Measurements from ENCODE around the gene STIMATE.

DNA sequence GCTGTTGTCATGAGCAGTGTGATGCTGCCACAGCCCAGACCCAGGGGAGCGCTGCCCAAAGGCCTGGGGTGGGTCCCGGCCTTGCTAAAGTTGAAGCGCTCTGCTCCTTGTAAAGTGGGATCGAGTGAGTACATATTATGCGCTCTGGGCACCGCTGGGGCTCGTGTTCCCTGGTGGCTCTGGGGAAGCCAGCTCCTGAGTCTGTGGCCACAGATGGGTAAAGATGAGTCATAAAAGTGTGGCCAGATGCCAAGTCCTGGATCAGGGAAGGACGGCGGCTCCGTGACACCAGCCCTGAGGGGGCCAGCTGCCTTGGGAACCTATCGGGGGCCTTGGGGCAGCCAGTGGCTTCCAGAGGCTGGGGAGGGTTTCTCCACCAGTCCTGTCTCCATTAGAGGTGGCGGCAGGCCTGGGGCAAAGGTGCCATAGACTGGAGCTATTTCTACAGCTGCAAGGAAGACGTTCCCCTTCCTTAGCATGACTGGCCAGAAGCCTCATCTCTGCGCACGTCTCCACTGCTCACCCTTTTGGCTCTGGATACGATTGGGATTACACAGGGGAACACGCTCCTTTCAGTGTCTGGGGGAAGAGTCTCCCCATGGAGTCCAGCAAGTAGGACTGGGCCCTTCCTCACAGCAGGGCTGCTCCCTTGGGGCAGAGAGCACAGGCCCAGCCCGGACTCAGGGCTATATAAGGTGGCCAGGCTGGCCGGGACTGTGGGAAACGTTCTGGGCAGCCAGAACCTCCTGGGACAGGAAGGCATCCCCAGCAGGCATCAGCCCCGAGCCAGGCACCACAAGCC lies 65.6 kb downstream of the STIMATE start:
- TF ChIP-seq, protein P1, sequence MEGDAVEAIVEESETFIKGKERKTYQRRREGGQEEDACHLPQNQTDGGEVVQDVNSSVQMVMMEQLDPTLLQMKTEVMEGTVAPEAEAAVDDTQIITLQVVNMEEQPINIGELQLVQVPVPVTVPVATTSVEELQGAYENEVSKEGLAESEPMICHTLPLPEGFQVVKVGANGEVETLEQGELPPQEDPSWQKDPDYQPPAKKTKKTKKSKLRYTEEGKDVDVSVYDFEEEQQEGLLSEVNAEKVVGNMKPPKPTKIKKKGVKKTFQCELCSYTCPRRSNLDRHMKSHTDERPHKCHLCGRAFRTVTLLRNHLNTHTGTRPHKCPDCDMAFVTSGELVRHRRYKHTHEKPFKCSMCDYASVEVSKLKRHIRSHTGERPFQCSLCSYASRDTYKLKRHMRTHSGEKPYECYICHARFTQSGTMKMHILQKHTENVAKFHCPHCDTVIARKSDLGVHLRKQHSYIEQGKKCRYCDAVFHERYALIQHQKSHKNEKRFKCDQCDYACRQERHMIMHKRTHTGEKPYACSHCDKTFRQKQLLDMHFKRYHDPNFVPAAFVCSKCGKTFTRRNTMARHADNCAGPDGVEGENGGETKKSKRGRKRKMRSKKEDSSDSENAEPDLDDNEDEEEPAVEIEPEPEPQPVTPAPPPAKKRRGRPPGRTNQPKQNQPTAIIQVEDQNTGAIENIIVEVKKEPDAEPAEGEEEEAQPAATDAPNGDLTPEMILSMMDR (IDR thresholded peaks at IDR 0.05): no peak
- TF ChIP-seq POLR2A (IDR thresholded peaks at IDR 0.05) (no peak), POLR2AphosphoS5 (IDR thresholded peaks at IDR 0.05) (no peak)
